NCI-H345 treated with DMSO at 0.1 percent for 48 hours (cell line): ENCODE data around the gene KCNMA1.

ENCODE experiments used
- DNase-seq: peaks from one replicate; lab custom pipeline; 2025; ENCODE audit not compliant: unreplicated experiment; lab: John Stamatoyannopoulos, UW

KCNMA1 gene

DNA sequence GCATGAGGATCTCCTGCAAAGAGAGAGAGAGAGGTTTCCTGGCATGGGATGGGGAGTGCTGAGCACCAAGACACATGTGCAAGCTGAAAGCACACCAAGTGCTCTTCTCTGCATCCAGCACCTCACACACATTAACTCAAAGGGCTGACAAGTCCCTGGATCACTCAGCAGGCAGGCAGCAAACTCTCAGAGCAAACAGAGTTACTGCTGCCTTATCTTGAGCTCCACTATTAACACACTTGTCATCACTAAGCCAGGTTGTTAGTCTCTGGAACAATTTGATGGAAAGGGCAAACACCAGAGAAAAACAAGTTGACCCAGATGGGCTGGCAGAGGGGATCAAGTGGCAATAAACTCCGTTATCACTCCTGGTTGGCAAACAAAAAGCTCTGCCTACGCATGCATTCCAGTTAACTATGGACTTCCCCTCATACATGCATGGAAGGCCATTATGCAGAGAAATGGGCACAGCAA is 349.9 kb downstream of the KCNMA1 start:
- DNase-seq: no peak

- no peak for DNase-seq
Measured at GRCh38 chr10:77286531-77287508, 350.8 kb downstream of the KCNMA1 start.

GRCh38 chr10:77285529-77286182 is 352.0 kb downstream of the KCNMA1 start:
- no peak for DNase-seq

GRCh38 chr10:77284797-77285196 is 352.8 kb downstream of the KCNMA1 start:
- no peak for DNase-seq

DNA sequence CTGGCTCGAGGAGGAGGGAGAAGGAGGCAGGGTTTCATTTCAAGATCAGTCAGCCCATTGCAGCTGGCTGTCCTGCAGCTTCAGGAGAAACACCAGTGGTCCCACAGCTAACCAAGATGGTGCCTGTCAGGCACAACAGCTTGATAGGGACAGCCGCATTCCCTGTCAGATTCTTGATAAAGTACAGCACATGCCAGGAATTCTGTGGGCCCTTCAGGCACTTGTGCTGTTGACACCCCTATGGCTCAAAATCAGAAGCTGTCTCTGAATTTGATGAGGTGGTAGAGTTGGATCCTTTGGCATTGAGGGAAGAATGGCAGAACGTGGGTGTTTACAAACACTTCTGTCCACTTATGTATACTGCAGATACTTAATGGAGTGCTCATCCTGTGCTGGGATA is 354.3 kb downstream of the KCNMA1 start:
- no peak for DNase-seq

DNA sequence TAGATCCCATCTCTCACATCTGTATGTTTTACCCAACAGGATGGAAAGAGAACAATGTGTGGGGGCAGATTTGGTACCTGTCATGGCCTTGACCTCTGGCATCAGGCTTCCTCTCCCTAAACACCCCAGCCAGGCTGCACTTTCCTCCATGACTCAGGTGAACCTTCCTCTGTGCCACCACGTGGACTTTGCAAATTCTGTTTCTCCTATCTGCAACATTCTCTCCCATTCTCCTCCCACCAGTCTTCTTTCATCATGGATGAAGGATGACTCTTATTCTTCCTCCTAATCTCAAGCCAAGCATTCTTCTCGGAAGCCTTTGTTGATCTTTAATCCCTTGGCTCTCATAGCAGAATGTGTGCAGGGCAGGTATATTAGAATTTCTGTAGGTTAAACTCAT is 355.4 kb downstream of the KCNMA1 start:
- no peak for DNase-seq

GRCh38 chr10:77281719-77282118 is 355.9 kb downstream of the KCNMA1 start:
- DNase-seq: no peak

DNA sequence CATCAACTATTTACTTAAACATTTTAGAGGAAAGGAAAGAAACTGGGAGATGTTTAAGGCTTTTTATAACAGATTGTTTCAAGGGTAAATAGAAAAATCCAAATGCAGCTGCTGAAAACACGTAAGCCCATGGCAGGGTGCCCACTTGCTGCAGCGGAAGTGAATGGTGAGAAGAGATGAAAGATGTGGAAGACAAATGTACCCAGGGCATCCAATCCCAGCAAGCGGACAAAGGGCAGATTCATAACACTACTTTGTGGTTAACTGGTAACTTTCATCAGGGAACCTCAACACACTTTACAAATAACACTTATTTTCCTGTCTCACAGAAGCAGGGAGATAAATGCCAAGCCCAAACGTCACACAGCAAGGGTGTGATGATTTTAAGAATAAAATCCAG is 358.4 kb downstream of the KCNMA1 start:
- DNase-seq: no peak

DNA sequence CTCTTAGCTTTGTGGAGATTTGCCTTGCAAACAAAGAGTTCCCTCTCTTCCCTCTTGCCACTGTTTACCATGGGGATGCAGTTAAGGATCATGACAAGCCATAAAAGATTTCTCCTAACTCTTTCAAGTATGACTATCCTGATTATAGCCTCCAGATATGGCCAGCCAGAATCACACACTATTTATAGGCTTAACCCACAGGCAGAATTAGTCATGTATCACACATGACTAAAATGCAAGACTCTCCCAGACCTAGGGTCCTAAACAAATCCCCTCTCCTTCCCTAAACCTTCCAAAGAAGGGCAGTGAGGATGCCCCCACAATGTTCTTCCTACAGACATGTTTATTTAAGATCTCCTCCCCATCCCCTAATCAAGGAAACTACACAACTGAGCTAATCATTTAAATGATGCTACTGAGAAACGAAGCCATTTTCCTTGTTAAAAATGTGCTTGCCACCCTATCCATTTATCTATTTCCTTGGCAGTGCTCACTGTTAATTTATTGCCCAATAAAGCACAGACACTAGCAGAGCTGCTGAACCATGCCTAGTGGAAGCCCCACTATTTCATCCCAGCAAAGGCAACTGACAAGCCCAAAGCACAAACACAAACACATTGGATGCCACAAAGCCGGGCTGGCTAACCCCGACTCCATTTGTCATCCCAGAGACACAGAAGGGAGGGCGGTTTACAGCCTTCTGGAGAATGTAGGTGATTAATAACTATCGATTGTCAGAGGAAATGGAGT is 363.4 kb downstream of the KCNMA1 start:
- no peak for DNase-seq

DNA sequence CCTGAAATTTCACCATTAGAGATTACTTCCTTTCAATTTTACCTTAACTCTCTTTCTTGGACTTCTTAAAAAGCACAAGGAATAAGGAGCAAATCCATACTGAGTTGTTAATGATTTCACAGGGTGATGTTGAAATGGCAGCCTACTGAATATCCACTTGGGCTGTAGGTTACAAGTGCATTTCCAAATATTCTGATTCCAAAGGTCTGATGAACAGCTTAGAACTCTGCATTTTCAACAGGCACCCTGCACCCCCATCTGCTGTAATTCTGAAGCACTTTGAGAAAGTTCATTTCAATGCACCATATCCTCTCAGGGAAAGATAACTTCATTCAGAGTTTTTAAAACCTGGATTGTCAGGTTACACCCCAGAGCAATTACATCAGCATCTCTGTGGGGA is 368.4 kb downstream of the KCNMA1 start:
- DNase-seq: no peak

DNA sequence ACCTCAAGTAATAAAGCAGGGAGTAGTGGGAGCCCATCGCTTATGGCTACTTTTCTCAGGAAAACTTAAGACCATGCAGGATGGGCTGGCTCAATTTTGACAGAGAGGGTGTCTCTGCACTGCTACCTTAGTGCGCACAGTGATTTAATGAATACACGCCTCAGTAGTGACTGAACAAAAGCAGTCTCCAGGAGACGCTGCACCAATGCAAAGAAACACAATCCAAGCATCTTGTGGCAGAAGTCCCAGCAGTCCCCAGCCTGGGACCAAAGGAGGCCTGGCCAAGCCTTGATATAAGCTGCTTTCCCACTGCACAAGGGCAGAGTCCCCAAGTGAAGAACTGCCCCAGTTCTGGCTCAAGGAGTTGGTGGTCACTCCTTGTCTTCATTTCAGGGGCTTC is 368.9 kb downstream of the KCNMA1 start:
- DNase-seq: no peak

DNA sequence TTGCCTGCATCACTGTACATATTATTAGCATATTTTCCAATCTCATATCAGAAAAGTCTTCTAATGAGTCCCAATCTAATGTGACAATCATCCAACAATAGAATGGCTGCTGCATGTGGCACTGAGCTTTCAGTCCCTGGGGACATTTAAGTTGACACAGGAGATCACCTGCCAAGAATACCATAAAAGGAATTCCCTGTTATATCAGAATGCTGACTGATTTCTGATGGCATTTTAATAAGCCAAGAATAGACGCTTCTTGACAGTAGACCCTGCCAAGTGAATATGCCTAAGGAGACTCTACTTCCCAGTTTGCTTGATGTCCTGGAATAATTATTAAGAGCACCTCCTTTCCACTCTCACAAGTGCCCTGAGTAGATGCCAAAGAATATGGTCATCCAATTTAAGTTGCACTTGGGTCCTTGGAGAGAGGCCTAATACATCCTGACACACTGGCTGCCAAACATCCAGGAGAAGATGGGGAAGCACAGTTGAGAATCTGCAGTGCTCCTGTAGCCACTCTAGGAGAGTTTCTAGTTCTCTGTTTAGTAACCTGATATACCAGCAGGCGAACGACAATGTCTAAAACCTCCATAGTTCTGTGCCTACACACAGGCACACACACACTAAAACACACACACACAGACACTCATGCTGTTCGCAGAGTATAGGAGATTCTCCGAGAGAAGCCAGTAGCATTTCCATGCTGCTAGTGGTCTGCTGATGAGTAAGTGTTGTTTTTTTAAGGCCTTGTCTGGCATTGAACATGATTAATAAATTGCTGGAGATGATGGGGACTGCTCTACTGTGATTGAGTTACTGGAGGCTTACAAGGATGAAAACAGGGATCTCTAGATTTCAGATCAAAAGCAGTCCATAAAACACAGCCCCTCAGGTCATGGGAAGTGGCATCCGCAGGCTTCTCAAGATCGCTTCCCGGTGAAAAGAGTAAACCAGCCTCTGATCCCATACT is 369.6 kb downstream of the KCNMA1 start:
- DNase-seq: no peak

GRCh38 chr10:77266242-77266641 is 371.4 kb downstream of the KCNMA1 start:
- DNase-seq: no peak

GRCh38 chr10:77264527-77264926 is 373.1 kb downstream of the KCNMA1 start:
- no peak for DNase-seq

DNA sequence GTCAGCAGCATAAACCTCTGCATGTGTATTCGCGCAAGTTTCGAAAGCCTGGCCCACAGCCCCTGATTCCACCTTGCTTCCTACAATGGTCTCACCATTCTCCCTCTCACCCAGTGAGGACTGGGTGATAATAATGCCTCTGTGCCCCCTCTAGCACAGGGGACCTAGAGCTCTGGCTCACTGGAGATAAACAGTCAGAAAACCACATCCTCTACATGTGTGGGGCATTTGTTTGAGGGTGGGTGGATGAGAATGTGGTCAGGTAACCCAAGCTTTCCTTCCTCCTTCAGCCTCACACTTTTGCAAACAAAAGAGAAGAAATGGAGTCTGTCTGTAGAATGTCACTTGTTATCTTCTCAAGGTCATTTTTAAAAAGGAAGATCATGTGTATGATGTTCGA is 373.5 kb downstream of the KCNMA1 start:
- DNase-seq: no peak

- no peak for DNase-seq
Measured at GRCh38 chr10:77263700-77264099, 373.9 kb downstream of the KCNMA1 start.

GRCh38 chr10:77261146-77261545 is 376.5 kb downstream of the KCNMA1 start:
- no peak for DNase-seq

- DNase-seq: no peak
Measured at GRCh38 chr10:77259171-77259874, 378.3 kb downstream of the KCNMA1 start.

DNA sequence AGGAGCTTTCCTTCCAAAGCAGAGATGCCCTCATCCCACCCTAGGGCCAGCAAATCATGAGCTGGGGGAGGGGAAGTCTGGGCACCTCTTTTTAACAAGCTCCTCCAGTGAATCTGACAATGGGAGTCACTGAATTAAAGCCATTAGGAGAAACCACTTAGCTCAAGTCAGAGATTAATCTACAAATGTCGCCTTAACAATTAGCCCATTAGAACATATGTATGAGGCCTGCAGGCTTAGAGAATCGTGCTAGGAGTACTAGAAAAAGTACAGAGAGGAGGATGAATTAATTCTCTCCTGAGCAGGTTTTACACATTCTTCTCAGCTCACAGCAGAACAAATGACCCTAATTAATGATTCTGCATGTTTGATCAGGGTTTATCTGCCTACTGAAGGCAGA is 381.3 kb downstream of the KCNMA1 start:
- DNase-seq: no peak
